Neutrophil (primary cell): ENCODE results near the gene CAMTA1.
"Not testable (repeated sequence)": the region's sequence is repeated elsewhere in the genome, so short reads cannot be mapped to it uniquely, and the experiment has no call there.

Experiments used
- H3K27ac ChIP-seq: fragments of 200-600 bp; sonication (generic); 2 replicates; pipeline ENCODE4 v1.5.1; 2016; ENCODE audit warnings: mild to moderate bottlenecking, moderate library complexity
- H3K27me3 ChIP-seq: fragments of 200-600 bp; sonication (generic); 2 replicates; pipeline ENCODE4 v1.6.0; 2016; ENCODE audit warnings: mild to moderate bottlenecking
- H3K36me3 ChIP-seq: fragments of 200-600 bp; sonication (generic); 2 replicates; pipeline ENCODE4 v1.5.1; 2017
- H3K4me1 ChIP-seq, 2 experiments: fragments of 200-600 bp in 1 of 2; sonication (generic) in 1 of 2; 1 replicate in 1 of 2; 2 replicates in 1 of 2; pipeline versions ENCODE4 v1.5.1 to v1.6.1; 2013 to 2016; ENCODE audit warnings: low read depth in 1 of 2, low read length in 1 of 2, mild to moderate bottlenecking in 1 of 2, moderate library complexity in 1 of 2; ENCODE audit not compliant: control insufficient read depth in 1 of 2, insufficient read depth in 1 of 2
- H3K4me3 ChIP-seq, 2 experiments: fragments of 200-600 bp in 1 of 2; sonication (generic) in 1 of 2; 1 replicate in 1 of 2; 2 replicates in 1 of 2; pipeline ENCODE4 v1.5.1; 2013 to 2016; ENCODE audit warnings: low read depth in 1 of 2, low read length in 1 of 2, mild to moderate bottlenecking in 1 of 2, moderate library complexity in 1 of 2
- H3K9me3 ChIP-seq: fragments of 200-600 bp; sonication (generic); 2 replicates; pipeline ENCODE4 v1.5.1; 2016
- CTCF ChIP-seq: fragments of 200-600 bp; sonication (generic); IDR thresholded peaks from 2 replicates; pipeline ENCODE4 v1.5.1; 2016; ENCODE audit warnings: antibody characterized with exemption

CAMTA1 gene

GRCh38 chr1:7705048-7705907 lies 920.0 kb downstream of the CAMTA1 start:
- Histone ChIP-seq H3K9me3 (no peaks in the 10 kb centered on the region), H3K4me3 (peak overlapping the region; percentile 41 to 58), H3K27me3 (peaks cover 86% of the 10 kb centered on the region), H3K27ac (no peak overlapping the region), H3K36me3 (no peaks in the 10 kb centered on the region), H3K4me1 (peaks cover 11 to 17% of the 10 kb centered on the region in 2 experiments)
- TF ChIP-seq CTCF = no peak

GRCh38 chr1:7705908-7706216 lies 920.6 kb downstream of the CAMTA1 start:
- Histone ChIP-seq H3K9me3 (no peaks in the 10 kb centered on the region), H3K4me3 (peak overlapping the region in 1 of 2 experiments; percentile 1), H3K4me1 (peaks cover 11 to 17% of the 10 kb centered on the region in 2 experiments), H3K27ac (no peak overlapping the region), H3K36me3 (no peaks in the 10 kb centered on the region), H3K27me3 (peaks cover 84% of the 10 kb centered on the region)
- no peak for TF ChIP-seq CTCF

- peaks cover 11 to 17% of the 10 kb centered on the region in 2 experiments for H3K4me1 ChIP-seq
- no peaks in the 10 kb centered on the region for H3K36me3 ChIP-seq
- no peak overlapping the region for H3K27ac ChIP-seq
- TF ChIP-seq CTCF = no peak
- peaks cover 79% of the 10 kb centered on the region for H3K27me3 ChIP-seq
- no peaks in the 10 kb centered on the region for H3K9me3 ChIP-seq
- no peak overlapping the region for H3K4me3 ChIP-seq
Observed at GRCh38 chr1:7707527-7707926, 922.3 kb downstream of the CAMTA1 start.

GRCh38 chr1:7708065-7708464 lies 922.8 kb downstream of the CAMTA1 start:
- H3K36me3 ChIP-seq, H3K4me3 ChIP-seq, H3K9me3 ChIP-seq, H3K27ac ChIP-seq: not testable (repeated sequence)
- H3K27me3 ChIP-seq = peaks cover 79% of the 10 kb centered on the region
- H3K4me1 ChIP-seq = peaks cover 11 to 17% of the 10 kb centered on the region in 2 experiments

GRCh38 chr1:7710859-7711258 lies 925.6 kb downstream of the CAMTA1 start:
- Histone ChIP-seq H3K27ac (no peak overlapping the region), H3K36me3 (no peaks in the 10 kb centered on the region)

More at GRCh38 chr1:7710859-7711258, 925.6 kb downstream of the CAMTA1 start:
- Histone ChIP-seq H3K9me3 (no peaks in the 10 kb centered on the region), H3K4me3 (no peak overlapping the region), H3K4me1 (peaks cover 0 to under 1% of the 10 kb centered on the region in 2 experiments), H3K27me3 (peaks cover 81% of the 10 kb centered on the region)
- no peak for TF ChIP-seq CTCF
